GM18508 (cell line): Measurements from ENCODE around the gene SPATA7.

Experiments
- ATAC-seq: cut with Tn5 transposase; IDR thresholded peaks from one replicate; pipeline ENCODE4 v1.9.1; 2021; ENCODE audit warnings: moderate number of reproducible peaks; ENCODE audit not compliant: insufficient read depth, unreplicated experiment

SPATA7 gene

DNA sequence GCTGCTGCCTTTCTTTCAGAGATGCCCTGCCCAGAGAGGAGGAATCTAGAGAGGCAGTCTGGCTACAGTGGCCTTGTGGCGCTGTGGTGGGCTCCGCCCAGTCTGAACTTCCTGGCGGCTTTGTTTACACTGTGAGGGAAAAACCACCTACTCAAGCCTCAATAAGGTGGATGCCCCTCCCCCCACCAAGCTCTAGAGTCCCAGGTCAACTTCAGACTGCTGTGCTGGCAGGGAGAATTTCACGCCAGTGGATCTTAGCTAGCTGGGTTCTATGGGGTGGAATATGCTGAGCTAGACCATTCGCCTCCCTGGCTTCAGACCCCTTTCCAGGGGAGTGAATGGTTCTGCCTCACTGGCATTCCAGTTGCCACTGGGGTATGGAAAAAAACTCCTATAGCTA is 25.6 kb downstream of the SPATA7 start:
- no peak for ATAC-seq

DNA sequence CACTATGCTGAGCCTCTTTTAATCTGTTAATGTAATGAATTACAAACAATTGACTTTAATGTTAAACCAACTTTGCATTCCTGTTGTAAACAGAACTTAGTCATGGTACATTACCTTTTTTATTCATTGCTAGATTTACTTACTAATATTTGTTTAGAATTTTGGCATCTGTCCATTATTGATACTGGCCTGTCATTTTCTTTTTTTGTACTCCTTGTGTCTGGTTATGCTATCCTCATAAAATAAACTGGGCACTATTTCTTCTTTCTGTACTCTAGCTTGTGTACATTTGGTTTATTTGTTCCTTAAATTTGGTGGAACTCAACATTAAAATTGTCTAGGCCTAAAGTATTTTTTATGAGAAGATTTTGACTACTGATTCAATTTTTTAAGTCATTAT is 32.1 kb downstream of the SPATA7 start:
- no peak for ATAC-seq

DNA sequence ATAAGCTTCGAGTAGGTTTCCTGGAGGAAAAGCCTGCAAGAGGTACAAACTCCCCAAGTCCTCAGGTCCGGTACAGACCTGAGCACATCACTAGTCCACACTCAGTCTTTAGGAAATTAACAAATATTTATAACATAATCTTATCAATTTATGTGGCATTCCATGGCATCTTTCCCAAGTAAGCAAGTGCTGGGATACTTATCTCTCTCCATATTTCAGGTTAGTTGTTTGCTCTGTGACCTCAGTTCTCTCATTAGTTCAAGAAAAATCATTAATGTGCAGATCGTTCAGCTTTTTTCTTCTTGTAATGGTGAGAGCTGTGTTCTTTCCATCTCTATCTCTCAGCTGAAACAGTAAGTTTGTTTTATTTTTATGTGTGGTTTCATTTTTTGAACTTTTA is 34.7 kb downstream of the SPATA7 start:
- no peak for ATAC-seq

DNA sequence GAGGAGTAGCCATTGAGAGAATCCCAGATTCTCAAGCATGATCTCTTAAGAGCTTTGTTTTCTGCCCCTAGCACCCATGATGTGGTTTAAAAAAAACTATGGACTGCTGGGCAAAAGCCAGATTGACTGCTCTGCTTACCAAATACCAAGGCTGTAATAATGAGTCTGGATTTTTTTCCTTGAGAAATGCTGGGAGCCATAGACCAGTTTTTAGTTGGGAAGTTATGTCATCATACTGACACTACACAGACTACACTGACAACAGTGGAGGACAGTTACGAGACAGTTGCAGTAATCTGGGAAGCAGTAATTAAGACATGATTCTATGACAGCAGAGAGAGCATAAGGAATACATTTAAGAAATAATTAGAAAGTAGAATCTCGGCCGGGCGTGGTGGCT is 35.8 kb downstream of the SPATA7 start:
- no peak for ATAC-seq

DNA sequence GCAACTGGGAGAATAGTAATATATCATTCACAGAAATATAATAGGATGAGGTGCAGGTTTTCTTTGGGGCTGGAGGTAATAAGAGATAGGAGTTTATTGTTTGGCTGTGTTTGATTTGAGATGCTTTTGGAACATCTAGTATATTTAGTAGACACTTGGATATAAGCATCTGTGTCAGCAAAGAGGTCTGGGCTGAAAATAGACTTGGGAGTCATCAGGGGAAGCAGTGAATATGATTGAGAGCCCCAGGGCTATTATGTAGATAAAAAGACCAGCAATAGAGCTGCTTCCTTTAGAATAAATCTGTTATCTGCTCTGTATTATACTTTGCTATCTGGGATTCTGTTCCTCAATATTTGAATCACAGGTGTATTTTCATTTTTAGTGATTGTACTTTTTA is 36.6 kb downstream of the SPATA7 start:
- no peak for ATAC-seq

DNA sequence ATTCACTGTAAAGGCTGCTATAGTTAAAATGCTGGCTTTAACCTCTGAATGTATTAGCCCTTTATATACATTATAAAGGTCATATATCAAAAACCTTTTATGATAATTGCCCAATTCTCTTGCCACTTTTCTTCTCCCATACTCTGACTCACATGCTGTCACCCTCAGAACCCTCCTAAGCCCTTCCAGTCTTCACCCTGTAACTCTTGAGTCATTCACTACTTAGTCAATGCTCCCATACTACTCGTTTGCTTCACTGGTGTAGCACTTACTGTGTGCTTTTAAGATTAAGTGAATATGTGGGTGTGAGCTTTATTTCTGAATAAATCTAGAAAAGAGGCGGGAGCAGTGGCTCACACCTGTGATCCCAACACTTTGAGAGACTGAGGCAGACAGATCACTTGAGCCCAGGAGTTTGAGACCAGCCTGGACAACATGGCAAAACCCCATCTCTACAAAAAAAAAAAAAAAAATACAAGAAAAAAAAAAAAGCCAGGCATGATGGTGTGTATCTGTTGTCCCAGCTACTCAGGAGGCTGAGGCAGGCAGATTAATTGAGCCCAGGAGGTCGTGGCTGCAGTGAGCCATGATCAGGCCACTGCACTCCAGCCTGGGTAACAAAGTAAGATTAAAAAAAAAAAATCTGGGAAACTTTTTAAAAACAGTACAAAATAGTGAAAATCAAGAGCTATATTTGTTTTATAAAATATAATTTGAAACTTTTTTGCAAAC is 37.6 kb downstream of the SPATA7 start:
- ATAC-seq, result no peak

DNA sequence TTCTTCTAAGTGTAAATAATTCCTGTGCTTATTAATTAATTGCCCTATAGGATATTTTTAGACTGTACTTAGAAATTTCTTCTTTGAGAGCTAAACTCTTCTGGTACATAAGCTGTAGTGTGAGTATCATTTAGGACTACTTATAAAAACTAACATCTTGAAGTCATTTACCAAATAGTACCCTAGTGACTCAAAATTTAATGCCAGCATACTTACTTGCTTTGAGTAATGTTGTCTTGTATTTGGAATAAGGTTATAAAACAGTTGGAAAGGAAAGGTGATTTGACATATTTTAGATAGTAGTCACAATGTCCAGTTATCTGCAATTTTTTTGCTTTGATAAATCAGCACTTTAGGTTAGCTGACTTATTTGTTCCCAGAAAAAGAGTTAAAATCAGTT is 39.1 kb downstream of the SPATA7 start:
- ATAC-seq, result no peak

DNA sequence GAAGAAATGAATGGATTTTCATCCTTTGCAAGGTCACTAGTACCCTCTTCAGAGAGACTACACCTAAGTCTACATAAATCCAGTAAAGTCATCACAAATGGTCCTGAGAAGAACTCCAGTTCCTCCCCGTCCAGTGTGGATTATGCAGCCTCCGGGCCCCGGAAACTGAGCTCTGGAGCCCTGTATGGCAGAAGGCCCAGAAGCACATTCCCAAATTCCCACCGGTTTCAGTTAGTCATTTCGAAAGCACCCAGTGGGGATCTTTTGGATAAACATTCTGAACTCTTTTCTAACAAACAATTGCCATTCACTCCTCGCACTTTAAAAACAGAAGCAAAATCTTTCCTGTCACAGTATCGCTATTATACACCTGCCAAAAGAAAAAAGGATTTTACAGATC is 40.8 kb downstream of the SPATA7 start:
- ATAC-seq, result no peak

DNA sequence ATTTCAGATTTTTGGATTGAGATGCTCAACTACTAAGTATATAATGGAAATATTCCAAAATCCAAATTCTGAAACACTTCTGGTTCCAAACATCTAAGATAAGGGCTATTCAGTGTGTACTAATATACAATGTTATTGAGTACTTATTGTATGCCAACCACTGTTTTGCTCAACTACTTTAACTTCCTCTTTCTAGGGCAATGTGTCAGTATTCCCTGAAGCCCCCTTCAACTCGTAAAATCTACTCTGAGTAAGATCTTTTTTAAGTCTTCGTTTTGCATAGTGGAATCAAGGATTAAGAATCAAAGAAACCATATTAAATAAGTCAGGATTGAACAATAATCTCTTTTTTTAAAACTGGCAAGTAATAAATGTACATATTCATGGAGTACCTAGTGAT is 45.5 kb downstream of the SPATA7 start:
- no peak for ATAC-seq

DNA sequence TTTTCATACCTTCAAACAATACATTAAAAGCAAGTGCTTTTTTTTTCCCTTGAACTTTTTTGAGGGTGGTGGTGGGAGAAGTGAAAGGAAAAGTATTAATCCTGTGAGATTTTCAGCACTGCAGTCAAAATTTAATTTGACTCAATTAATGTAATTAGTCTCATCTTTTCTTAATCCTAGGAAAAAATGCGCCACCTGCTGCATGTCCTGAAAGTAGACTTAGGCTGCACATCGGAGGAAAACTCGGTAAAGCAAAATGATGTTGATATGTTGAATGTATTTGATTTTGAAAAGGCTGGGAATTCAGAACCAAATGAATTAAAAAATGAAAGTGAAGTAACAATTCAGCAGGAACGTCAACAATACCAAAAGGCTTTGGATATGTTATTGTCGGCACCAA is 52.2 kb downstream of the SPATA7 start:
- ATAC-seq, result no peak

DNA sequence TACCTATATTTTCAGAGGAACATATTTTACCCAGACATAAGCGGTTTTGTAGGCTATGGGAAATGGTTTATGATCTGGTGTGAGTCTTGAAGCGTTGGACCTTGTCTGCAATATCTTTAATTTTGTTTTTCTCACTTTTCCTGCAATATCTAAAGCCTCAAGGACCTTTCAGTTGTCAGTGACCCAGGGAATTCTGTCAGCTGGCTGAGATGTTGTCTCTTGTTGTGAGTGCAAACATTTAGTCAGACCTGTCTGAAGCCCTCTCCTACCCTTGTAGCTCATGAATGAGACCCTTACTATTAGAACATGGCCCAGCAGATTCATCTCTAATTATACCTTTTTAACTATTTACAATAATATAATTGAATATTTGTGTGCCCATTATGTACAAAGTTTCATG is 53.6 kb downstream of the SPATA7 start:
- no peak for ATAC-seq

DNA sequence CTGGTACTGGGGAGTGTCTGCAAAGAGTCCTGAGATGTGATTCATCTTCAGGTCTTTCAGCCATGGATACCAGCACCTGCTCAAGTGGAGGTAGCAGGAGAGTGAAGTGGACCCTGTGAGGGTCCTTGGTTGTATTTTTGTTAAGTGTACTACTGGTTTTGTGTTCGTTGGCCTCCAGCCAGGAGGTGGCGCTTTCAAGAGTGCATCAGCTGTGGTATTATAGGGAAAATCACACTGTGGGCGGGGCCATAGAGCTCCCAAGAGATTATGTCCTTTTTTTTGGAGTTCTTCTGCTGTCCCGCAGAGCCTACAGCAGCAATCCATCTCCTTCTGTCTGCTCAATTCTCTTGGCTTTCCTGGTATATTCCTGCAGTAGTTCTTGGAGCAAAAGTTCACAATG is 66.8 kb downstream of the SPATA7 start:
- ATAC-seq, result no peak

DNA sequence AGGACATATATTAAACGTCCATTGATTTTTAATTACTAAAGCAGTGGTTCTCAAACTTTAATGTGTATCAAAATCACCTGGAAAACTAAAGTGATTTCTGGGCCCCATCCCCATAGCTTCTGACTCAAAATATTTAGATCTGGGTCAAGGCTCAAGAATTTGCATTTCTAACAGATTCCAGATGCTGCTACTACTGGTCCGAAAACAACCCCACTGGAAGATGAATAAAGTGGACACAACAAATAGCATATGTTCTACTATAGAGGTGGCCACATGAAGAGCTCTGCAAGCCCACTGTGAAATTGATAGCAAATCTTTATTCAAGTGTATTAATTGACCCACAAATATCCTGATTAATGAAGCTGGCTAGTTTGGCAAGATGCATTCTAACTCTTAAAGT is 69.4 kb downstream of the SPATA7 start:
- no peak for ATAC-seq

DNA sequence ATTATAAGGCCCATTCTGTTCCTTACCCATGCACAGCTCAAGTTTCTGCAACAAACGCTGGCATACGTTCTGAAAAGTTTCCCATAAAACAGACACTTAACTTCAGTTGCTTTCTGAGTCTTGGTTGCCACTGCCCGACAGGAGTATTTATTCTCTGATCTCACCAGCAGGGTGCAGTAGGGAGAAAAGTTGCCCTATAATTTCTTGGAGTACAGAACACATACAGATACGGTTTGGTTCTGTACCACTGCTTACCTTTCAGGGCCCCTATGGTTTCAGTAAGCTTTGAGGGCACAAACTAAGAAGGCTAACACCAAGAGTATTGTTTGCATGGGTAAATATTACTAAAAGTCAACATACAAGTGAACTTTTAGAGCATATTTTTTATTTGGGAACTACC is 77.9 kb downstream of the SPATA7 start:
- ATAC-seq, result no peak

DNA sequence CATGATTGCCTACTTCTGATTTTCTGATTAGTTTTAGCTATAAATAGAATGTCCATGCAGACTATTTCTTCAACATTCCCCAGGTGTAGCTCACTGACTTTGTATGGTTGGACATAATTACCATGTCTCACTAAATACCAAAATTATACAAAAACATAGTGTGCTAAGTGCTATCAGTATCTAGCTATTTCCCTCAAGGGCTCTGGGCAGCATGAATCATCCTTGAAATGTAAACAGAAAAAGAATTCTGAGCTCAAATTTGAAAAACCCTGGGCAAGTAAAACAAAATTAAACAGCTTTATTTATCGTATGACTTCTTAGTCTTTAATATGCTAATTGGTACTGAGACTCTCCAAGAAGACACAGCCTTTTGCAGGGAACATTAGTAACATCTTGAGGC is 82.9 kb downstream of the SPATA7 start:
- ATAC-seq, result no peak

DNA sequence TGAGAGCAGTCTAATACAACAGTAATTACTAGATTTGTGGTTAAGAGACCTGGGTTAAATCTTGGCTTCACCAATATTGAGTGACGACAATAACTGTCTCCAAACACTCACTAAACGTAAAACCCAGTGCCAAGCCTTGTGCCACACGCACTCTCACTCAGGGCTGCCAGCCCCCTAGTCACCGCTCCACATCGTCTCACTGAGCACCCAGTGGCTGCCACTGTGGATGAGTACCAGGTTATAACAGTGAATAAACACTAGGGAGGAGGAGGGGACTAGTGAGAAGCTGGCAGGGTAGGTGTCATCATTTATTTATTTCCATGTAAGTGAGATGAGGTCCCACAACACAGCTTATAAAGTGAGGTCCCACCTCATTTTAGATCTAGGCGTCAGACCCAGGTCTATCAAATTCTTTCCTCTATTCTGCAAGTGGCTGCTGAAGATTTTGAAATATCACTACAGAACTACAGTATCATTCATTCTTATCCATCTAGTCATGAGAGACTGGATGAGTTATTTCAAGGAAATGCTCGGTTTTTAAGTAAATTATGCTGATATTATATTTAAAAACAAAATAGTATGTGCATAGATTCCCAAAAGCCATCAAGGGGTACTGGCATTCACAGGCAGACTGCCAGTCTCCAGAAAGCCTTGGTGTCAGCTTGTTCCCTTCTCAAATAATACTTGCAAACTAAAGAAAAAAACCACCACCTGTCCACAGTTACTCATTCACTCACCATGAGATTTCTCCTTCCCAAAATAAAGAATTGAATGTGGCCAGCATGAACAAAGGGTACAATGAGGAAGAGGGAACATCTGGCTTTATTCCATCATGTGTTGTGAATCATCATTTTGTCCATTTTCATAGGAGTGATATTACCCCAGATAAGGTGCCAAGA is 85.3 kb downstream of the SPATA7 start:
- no peak for ATAC-seq

DNA sequence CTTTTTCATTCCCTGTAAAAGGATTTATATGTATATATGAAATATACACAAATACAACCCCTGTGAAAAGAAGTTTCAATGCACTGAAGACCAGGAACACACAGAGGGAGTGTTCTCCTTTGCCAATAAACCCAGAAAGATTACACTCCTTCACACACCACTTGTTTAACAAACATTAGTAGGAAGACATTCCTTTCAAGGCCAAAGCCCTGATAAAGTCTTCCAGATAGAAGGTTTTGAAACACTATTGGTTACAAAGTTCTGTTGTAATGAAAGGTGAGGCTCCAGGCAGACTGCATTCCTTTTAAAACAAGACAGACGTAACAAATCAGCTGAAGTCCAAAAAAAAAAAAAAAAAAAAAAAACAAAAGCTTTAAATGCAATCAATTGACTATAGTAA is 88.3 kb downstream of the SPATA7 start:
- no peak for ATAC-seq

DNA sequence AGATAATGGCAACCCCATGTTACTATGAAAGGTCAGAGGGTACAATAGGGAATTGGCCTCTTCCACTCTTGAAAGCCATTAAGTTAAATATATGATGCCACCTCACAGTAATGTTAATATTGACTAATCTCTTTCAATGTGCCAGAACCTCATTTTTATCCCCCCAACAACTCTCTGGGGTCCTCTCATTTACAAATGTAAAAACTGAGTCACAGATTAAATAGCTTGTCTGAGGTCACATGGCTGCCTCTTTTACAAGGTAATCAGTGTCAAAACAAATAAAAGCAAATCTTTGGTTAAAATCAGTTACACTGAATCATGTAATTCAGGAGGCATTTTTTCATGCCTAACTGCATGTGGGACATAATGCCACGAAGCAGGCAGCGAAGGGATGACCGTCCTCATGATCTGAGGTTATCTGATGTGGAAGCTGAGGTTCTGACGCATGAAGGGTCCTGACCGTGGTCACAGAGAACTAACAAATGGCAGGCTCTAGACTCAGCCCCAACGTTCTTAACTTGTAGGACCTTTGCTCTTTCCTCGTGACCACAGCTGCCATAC is 90.8 kb downstream of the SPATA7 start:
- no peak for ATAC-seq

DNA sequence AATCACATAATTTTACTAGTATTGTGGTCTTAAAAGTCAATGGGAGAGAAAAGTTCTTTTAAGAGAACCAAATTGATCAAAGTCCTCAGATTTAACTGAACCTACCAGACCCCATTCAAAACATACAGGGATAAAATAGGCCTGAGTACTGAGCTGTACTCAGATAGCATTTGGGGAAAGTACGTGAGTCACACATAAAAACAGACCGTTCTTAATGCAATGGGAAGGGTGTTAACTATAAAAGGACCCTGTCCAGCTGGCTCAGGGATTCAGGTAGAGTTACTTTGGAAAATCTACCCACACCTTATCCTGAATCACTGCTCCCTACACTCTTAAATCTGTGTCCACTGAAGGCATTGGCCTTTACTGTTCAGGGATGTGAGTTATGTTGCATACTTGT is 91.4 kb downstream of the SPATA7 start:
- ATAC-seq, result no peak

DNA sequence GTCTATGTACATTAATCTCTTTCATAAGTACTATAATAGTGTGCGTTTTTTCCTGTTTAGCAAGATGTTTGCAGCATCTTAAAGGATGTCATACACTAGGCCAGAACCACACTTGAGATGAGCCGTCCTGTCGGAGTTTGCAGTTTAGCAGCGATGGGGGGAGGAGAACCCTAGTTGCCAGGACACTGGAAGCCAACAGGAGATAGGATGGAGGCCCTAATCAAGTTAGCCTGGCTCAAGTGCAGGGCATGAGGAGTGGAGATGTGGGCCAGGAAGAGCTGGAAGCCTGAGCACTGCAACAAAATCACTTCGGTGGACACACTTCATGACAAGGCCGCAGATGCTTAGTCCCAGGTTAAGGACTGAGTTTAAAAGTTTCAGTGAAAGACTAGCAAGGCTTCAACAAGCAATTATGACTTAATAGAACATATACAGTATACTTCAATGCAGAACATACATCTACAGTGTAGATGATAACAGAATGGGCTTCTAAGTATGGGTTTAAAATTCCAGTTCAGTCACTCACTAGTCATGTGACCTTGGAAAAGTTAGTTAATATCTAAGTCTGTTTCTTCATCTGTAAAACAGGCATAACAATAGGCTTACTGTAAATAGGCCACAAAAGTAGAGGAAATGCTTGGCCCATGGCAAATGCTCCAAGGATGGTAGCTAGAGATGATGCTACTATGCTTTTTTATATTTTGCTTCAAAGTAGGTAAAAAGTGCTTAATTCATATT is 92.2 kb downstream of the SPATA7 start:
- ATAC-seq, result no peak

DNA sequence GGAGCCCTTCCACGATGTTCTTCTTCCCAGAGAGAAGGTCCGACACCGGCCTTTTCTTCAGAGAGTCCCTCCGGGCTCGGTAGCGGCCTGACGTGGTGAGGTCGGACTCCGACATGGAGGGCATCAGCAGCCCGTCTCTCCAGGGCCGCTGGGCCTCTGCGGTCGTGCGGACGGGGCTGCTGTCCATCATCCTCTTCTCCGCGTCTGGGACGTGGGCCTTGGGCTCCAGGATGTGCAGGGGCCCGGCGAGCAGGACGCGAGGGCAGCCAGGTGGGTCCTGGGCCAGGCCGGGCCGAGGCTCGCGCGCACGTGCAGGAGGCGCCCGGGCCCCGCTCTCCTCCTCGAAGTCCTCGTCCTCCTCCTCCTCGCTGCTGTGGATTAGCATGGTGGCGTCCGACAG is 93.5 kb downstream of the SPATA7 start:
- ATAC-seq, result no peak
